K562 (cell line): ENCODE measurements around the gene AMBRA1.

Experiments
- AFF1 ChIP-seq, 2 experiments: fragments of 450-650 bp; IDR thresholded peaks; 2 replicates each; pipeline ENCODE4 v1.6.1; 2018; ENCODE audit warnings: mild to moderate bottlenecking in 2 of 2, low read depth in 1 of 2; ENCODE audit not compliant: partially characterized antibody in 2 of 2
- CTCF ChIP-seq, 3 experiments: IDR thresholded peaks in 2 of 3; conservative IDR thresholded peaks in 1 of 3; 2 replicates each; pipeline ENCODE4 v1.5.1; 2011 to 2012; ENCODE audit warnings: low read length in 3 of 3, mild to moderate bottlenecking in 3 of 3, control low read depth in 2 of 3, improper control_type of control experiment in 1 of 3, inconsistent platforms in 1 of 3, low read depth in 1 of 3, mixed read lengths in 1 of 3, moderate library complexity in 1 of 3; ENCODE audit not compliant: insufficient read depth in 2 of 3
- POLR2A ChIP-seq: fragments of 450-650 bp; conservative IDR thresholded peaks from 2 replicates; pipeline ENCODE4 v1.6.1; 2016
- ZNF274 ChIP-seq: IDR thresholded peaks from 2 replicates; pipeline ENCODE4 v1.6.1; 2011; ENCODE audit warnings: low read depth, mild to moderate bottlenecking, low read length, moderate library complexity, borderline replicate concordance

- TF ChIP-seq AFF1 (IDR thresholded peaks at IDR 0.05; ENCODE audit: low read depth in 1 of 2, partially characterized antibody in 2 of 2) (no peak), POLR2A (no peak), CTCF (IDR thresholded peaks at IDR 0.05 in 2 of 3, conservative IDR thresholded peaks at IDR 0.05 in 1 of 3; ENCODE audit: insufficient read depth in 2 of 3, low read depth in 1 of 3, low read length in 3 of 3) (no peak), ZNF274 (no peak)
Observed at GRCh38 chr11:46414466-46414796, 179.4 kb downstream of the AMBRA1 start.
